ENCODE results near the gene MID1.

MID1 gene

DNA sequence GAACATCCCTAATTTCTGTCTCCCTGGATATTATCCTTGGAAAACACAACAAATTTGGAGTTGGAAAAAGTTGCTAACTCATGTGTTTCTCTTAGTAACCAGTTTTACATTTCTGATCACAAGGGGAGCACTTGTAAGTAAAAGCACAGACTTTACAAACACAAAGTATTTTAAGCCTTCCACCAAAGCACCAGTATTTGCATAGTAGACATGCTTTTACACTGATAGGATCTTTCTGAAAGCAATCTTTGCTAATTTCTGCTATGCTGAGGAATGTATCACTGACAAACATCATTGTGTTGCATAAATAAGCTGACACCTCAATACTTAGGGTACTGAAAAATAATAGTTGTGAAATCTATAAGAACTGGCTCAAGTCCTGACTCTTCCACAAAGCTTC lies 100.6 kb downstream of the MID1 start:
- Histone ChIP-seq H3K9ac (ENCODE audit: low read depth, low read length) (no peak overlapping the region), H3K4me1 (ENCODE audit: insufficient read depth, low read length) (peaks cover 27% of the 10 kb centered on the region; the same call in 1 of the 2 replicates), H3K36me3 (ENCODE audit: insufficient read depth, low read length) (no peaks in the 10 kb centered on the region), H3K9me3 (ENCODE audit: control insufficient read depth, insufficient read depth, low read length) (no peaks in the 10 kb centered on the region)

- Histone ChIP-seq H3K9me3 (ENCODE audit: control insufficient read depth, insufficient read depth, low read length) (no peaks in the 10 kb centered on the region), H3K36me3 (ENCODE audit: insufficient read depth, low read length) (no peaks in the 10 kb centered on the region), H3K4me1 (ENCODE audit: insufficient read depth, low read length) (peaks cover 27% of the 10 kb centered on the region; the same call in 1 of the 2 replicates), H3K9ac (ENCODE audit: low read depth, low read length) (no peak overlapping the region)
These were observed 101.1 kb downstream of the MID1 start for GRCh38 chrX:10519278-10519677.

- Histone ChIP-seq H3K36me3 (ENCODE audit: insufficient read depth, low read length) (no peaks in the 10 kb centered on the region), H3K9me3 (ENCODE audit: control insufficient read depth, insufficient read depth, low read length) (no peaks in the 10 kb centered on the region), H3K9ac (ENCODE audit: low read depth, low read length) (no peak overlapping the region), H3K4me1 (ENCODE audit: insufficient read depth, low read length) (peaks cover 27% of the 10 kb centered on the region; the same call in 1 of the 2 replicates)
These were observed 102.3 kb downstream of the MID1 start for GRCh38 chrX:10518073-10518472.

GRCh38 chrX:10516781-10517322 lies 103.5 kb downstream of the MID1 start:
- no peaks in the 10 kb centered on the region for H3K9me3 ChIP-seq (ENCODE audit: control insufficient read depth, insufficient read depth, low read length)
- peaks cover 27% of the 10 kb centered on the region; the same call in 1 of the 2 replicates for H3K4me1 ChIP-seq (ENCODE audit: insufficient read depth, low read length)
- no peaks in the 10 kb centered on the region for H3K36me3 ChIP-seq (ENCODE audit: insufficient read depth, low read length)
- H3K9ac ChIP-seq (ENCODE audit: low read depth, low read length), result no peak overlapping the region

- Histone ChIP-seq H3K36me3 (ENCODE audit: insufficient read depth, low read length) (no peaks in the 10 kb centered on the region), H3K9ac (ENCODE audit: low read depth, low read length) (no peak overlapping the region), H3K4me1 (ENCODE audit: insufficient read depth, low read length) (peaks cover 20% of the 10 kb centered on the region; the same call in 1 of the 2 replicates), H3K9me3 (ENCODE audit: control insufficient read depth, insufficient read depth, low read length) (no peaks in the 10 kb centered on the region)
These were observed 105.5 kb downstream of the MID1 start for GRCh38 chrX:10514891-10515290.

DNA sequence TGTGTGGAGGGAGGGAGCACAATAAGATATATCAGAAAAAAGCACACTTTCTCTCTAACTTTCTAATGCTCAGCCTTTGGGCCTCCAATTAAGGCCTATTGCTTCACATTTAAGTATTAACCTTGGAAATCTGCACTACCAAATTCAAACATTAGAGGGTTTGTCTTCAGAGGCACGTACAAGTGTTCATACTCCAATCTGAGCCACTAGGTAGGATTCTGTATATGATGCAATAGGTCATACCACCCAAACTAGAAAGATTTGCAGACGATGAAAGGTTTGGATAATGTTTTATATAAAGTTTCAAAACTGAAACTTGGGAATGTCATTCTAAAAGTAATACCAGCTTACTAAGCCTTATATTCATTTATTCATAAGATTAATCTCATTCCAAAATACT lies 106.4 kb downstream of the MID1 start:
- Histone ChIP-seq H3K9ac (ENCODE audit: low read depth, low read length) (no peak overlapping the region), H3K4me1 (ENCODE audit: insufficient read depth, low read length) (peaks cover 28% of the 10 kb centered on the region), H3K36me3 (ENCODE audit: insufficient read depth, low read length) (no peaks in the 10 kb centered on the region), H3K9me3 (ENCODE audit: control insufficient read depth, insufficient read depth, low read length) (no peaks in the 10 kb centered on the region)

GRCh38 chrX:10512741-10513140 lies 107.6 kb downstream of the MID1 start:
- Histone ChIP-seq H3K4me1 (ENCODE audit: insufficient read depth, low read length) (peaks cover 33% of the 10 kb centered on the region), H3K9me3 (ENCODE audit: control insufficient read depth, insufficient read depth, low read length) (no peaks in the 10 kb centered on the region), H3K9ac (ENCODE audit: low read depth, low read length) (no peak overlapping the region), H3K36me3 (ENCODE audit: insufficient read depth, low read length) (no peaks in the 10 kb centered on the region)

GRCh38 chrX:10512258-10512657 lies 108.1 kb downstream of the MID1 start:
- H3K4me1 ChIP-seq (ENCODE audit: insufficient read depth, low read length), result peaks cover 29% of the 10 kb centered on the region
- no peaks in the 10 kb centered on the region for H3K9me3 ChIP-seq (ENCODE audit: control insufficient read depth, insufficient read depth, low read length)
- H3K9ac ChIP-seq (ENCODE audit: low read depth, low read length), result no peak overlapping the region
- H3K36me3 ChIP-seq (ENCODE audit: insufficient read depth, low read length), result no peaks in the 10 kb centered on the region

GRCh38 chrX:10509397-10509796 lies 111.0 kb downstream of the MID1 start:
- Histone ChIP-seq H3K36me3 (ENCODE audit: insufficient read depth, low read length) (no peaks in the 10 kb centered on the region), H3K4me1 (ENCODE audit: insufficient read depth, low read length) (peaks cover 29% of the 10 kb centered on the region), H3K9ac (ENCODE audit: low read depth, low read length) (no peak overlapping the region), H3K9me3 (ENCODE audit: control insufficient read depth, insufficient read depth, low read length) (no peaks in the 10 kb centered on the region)

DNA sequence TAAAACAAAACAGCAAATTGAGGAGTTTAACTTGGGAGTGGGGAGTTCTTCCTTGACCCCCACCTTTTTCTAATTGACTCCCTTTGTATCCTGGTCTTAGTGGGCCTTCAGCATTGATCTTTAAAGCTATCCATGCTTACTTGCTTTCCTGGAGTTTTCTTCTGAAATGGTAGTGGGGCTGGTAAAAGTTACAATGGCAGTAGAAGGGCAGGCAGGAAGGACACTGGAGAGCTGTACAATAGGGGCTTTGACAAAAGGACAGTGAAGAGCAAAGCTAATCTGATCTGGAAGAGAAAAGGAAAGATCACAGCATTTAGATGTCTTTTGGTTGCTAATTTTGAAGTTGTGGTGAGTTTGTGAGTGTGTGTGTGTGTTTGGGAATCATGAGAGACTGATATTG lies 111.5 kb downstream of the MID1 start:
- Histone ChIP-seq H3K9ac (ENCODE audit: low read depth, low read length) (no peak overlapping the region), H3K36me3 (ENCODE audit: insufficient read depth, low read length) (no peaks in the 10 kb centered on the region), H3K4me1 (ENCODE audit: insufficient read depth, low read length) (peaks cover 31% of the 10 kb centered on the region), H3K9me3 (ENCODE audit: control insufficient read depth, insufficient read depth, low read length) (no peaks in the 10 kb centered on the region)

DNA sequence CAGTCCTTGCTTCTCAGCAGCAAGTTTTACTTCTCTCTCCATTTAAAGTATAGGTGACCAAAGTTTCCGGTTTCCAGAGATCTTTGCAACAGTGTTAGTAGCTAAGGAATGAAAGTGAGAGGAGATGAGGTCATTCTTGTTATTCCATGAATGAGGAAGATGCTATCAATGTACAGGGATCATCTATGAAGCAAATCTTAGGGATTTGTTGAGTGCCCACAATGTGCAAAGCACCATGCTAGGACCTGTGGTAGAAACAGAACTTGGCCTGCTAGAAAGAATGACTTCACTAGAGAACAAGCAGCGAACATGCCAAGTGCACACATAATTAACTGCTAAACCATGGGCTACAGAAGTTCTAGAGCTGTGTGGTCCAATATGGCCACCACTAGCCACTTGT lies 112.5 kb downstream of the MID1 start:
- Histone ChIP-seq H3K36me3 (ENCODE audit: insufficient read depth, low read length) (no peaks in the 10 kb centered on the region), H3K9ac (ENCODE audit: low read depth, low read length) (no peak overlapping the region), H3K9me3 (ENCODE audit: control insufficient read depth, insufficient read depth, low read length) (no peaks in the 10 kb centered on the region), H3K4me1 (ENCODE audit: insufficient read depth, low read length) (peaks cover 31% of the 10 kb centered on the region)

- Histone ChIP-seq H3K4me1 (ENCODE audit: insufficient read depth, low read length) (peaks cover 31% of the 10 kb centered on the region), H3K36me3 (ENCODE audit: insufficient read depth, low read length) (no peaks in the 10 kb centered on the region), H3K9ac (ENCODE audit: low read depth, low read length) (no peak overlapping the region)
These were observed 113.2 kb downstream of the MID1 start for GRCh38 chrX:10507181-10507580.

DNA sequence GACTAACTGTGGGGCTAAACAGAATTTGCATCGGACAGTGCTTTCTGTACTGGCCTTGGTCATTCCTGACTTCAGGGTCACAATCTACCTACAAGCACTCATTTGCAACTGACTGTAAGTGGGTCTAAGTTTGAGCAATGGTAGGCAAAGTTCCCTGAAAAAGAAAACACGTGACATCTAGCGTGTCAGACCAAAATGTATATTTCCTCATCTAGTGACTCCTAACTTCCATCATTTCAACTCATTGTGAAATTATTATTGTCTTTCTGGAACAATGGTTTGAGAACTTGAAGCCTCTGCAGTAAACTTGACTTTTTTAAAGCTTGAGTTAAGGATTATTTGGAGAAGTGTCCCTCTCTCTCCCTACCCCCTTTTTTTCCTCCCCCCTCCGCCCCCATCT lies 113.6 kb downstream of the MID1 start:
- Histone ChIP-seq H3K9ac (ENCODE audit: low read depth, low read length) (no peak overlapping the region), H3K36me3 (ENCODE audit: insufficient read depth, low read length) (no peaks in the 10 kb centered on the region), H3K4me1 (ENCODE audit: insufficient read depth, low read length) (peaks cover 31% of the 10 kb centered on the region)

More at GRCh38 chrX:10507181-10507580, 113.2 kb downstream of the MID1 start:
- no peaks in the 10 kb centered on the region for H3K9me3 ChIP-seq (ENCODE audit: control insufficient read depth, insufficient read depth, low read length)

DNA sequence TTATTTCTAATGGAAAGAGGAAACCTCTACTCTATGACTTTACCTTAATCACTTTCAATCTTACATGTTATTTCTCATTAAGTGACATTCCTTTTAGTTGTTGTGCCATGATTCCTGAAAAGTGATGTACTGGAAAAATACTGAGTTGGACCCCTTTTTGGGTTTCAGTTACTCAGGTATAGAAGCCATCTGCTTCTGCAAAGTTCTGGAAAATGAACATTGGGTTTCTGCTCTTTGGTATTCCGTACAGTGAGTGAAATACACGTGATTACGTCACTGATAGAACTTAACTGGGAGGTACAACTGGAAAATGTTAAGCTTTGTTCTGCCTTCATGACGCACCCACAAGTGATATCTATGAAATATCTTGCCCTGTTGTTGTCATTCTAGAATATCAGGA lies 114.7 kb downstream of the MID1 start:
- H3K36me3 ChIP-seq (ENCODE audit: insufficient read depth, low read length), result no peaks in the 10 kb centered on the region; the same call in 1 of the 2 replicates
- no peaks in the 10 kb centered on the region for H3K9me3 ChIP-seq (ENCODE audit: control insufficient read depth, insufficient read depth, low read length)
- H3K9ac ChIP-seq (ENCODE audit: low read depth, low read length), result no peak overlapping the region
- peaks cover 31% of the 10 kb centered on the region for H3K4me1 ChIP-seq (ENCODE audit: insufficient read depth, low read length)

More for the DNA sequence above, 113.6 kb downstream of the MID1 start:
- no peaks in the 10 kb centered on the region for H3K9me3 ChIP-seq (ENCODE audit: control insufficient read depth, insufficient read depth, low read length)

GRCh38 chrX:10502961-10503360 lies 117.4 kb downstream of the MID1 start:
- peaks cover 11% of the 10 kb centered on the region; the same call in 1 of the 2 replicates for H3K4me1 ChIP-seq (ENCODE audit: insufficient read depth, low read length)
- H3K36me3 ChIP-seq (ENCODE audit: insufficient read depth, low read length), result peaks cover 2% of the 10 kb centered on the region; the same call in 1 of the 2 replicates
- no peaks in the 10 kb centered on the region for H3K9me3 ChIP-seq (ENCODE audit: control insufficient read depth, insufficient read depth, low read length)
- no peak overlapping the region for H3K9ac ChIP-seq (ENCODE audit: low read depth, low read length)

All from ES-I3 (cell line).